Smooth muscle cell (in vitro differentiated cells): Measurements from ENCODE around the gene IFNA5. TPM values are rescaled to one million over a fixed set of nuclear protein-coding genes. Genes with fewer than 3 reads are reported as not detected.

Experiments
- DNase-seq: peaks from one replicate; lab custom pipeline; 2025; ENCODE audit not compliant: unreplicated experiment; lab: John Stamatoyannopoulos, UW
- H2AFZ ChIP-seq: fragments of 200-600 bp; sonication (generic); 2 replicates; pipeline ENCODE4 v1.6.0; 2016; ENCODE audit warnings: antibody characterized with exemption, low read depth, mild to moderate bottlenecking
- H3F3A ChIP-seq: fragments of 200-600 bp; sonication (generic); 2 replicates; pipeline ENCODE4 v1.6.0; 2017; ENCODE audit warnings: antibody characterized with exemption, low read depth
- H3K27ac ChIP-seq: fragments of 200-600 bp; sonication (generic); 2 replicates; pipeline ENCODE4 v1.5.1; 2016; ENCODE audit warnings: low read depth, mild to moderate bottlenecking
- H3K27me3 ChIP-seq: fragments of 200-600 bp; sonication (generic); 2 replicates; pipeline ENCODE4 v1.6.1; 2016; ENCODE audit warnings: low read depth, mild to moderate bottlenecking
- H3K36me3 ChIP-seq: fragments of 200-600 bp; sonication (generic); 2 replicates; pipeline ENCODE4 v1.5.1; 2016; ENCODE audit warnings: low read depth
- H3K4me1 ChIP-seq: fragments of 200-600 bp; sonication (generic); 2 replicates; pipeline ENCODE4 v1.5.1; 2016; ENCODE audit warnings: low read depth
- H3K4me2 ChIP-seq: fragments of 200-600 bp; sonication (generic); 2 replicates; pipeline ENCODE4 v1.6.0; 2016; ENCODE audit warnings: mild to moderate bottlenecking
- H3K4me3 ChIP-seq: fragments of 200-600 bp; sonication (generic); 2 replicates; pipeline ENCODE4 v1.5.1; 2016; ENCODE audit warnings: mild to moderate bottlenecking
- H3K79me2 ChIP-seq: fragments of 200-600 bp; sonication (generic); 2 replicates; pipeline ENCODE4 v1.6.0; 2016; ENCODE audit warnings: low read depth, mild to moderate bottlenecking
- H3K9ac ChIP-seq: fragments of 200-600 bp; sonication (generic); 2 replicates; pipeline ENCODE4 v1.6.0; 2016; ENCODE audit warnings: low read depth
- H3K9me3 ChIP-seq: fragments of 200-600 bp; sonication (generic); replicated peaks from 2 replicates; pipeline ENCODE4 v1.5.1; 2016; ENCODE audit warnings: low read depth
- H4K20me1 ChIP-seq: fragments of 200-600 bp; sonication (generic); 2 replicates; pipeline ENCODE4 v1.6.0; 2016; ENCODE audit warnings: low read depth
- CTCF ChIP-seq: fragments of 200-600 bp; sonication (generic); IDR thresholded peaks from 2 replicates; pipeline ENCODE4 v1.5.1; 2017; ENCODE audit warnings: borderline replicate concordance, mild to moderate bottlenecking, antibody characterized with exemption; ENCODE audit not compliant: insufficient read depth, poor library complexity, severe bottlenecking
- WGBS: methylation state at CpG from one replicate; pipeline ENCODE4 v1.1.7; 2016; ENCODE audit warnings: low lambda C conversion rate; 5-methylcytosine and 5-hydroxymethylcytosine counted together
- polyA plus RNA-seq: library from polyadenylated mRNA; unstranded; fragments of >200 nt; fragmentation: Nextera tagmentation; extraction: Ambion mirVana; gene quantifications from 2 replicates; pipeline ENCODE4 v1.2.1, GENCODE V29; 2016
- total RNA-seq: library from RNA; depleted of rRNA; stranded (reverse); fragments of >200 nt; gene quantifications from 2 replicates; pipeline ENCODE4 v1.2.3, GENCODE V29; 2014

IFNA5 gene
- total RNA-seq (0.36 and 0.54 TPM in 2 replicates), polyA plus RNA-seq (not detected in 2 replicates)

- 91% methylated on average over 2 of the region's 2 CpGs for WGBS
- no peaks in the 10 kb centered on the region for H3K79me2 ChIP-seq
- no peak within 1 kb of the TSS for H3K4me3 ChIP-seq
- H3K27me3 ChIP-seq = peaks cover 36% of the 10 kb centered on the region
- DNase-seq = no peak
- no peak within 1 kb of the TSS for H3K4me2 ChIP-seq
- no peaks in the 10 kb centered on the region for H3K36me3 ChIP-seq
- no peak within 1 kb of the TSS for H3K9ac ChIP-seq
- no peaks in the 10 kb centered on the region for H3F3A ChIP-seq
- H2AFZ ChIP-seq = no peak within 1 kb of the TSS
- H3K27ac ChIP-seq = no peak within 1 kb of the TSS
- TF ChIP-seq CTCF = no peak
- no peaks in the 10 kb centered on the region for H4K20me1 ChIP-seq
- H3K4me1 ChIP-seq = no peaks in the 10 kb centered on the region
- no peaks in the 10 kb centered on the region for H3K9me3 ChIP-seq
These were observed at the start of gene IFNA5 for GRCh38 chr9:21305213-21305612. IFNA5 (minus strand) TSS chr9:21305313; CDS start chr9:21305256, 57 bp downstream.

GRCh38 chr9:21350787-21351186 lies 45.7 kb upstream of the IFNA5 start, which contains the start of gene IFNA6:
IFNA6 (minus strand) TSS chr9:21350887; CDS start chr9:21350887, 0 bp downstream.
- Histone ChIP-seq H3K36me3 (no peaks in the 10 kb centered on the region), H3K9ac (no peak within 1 kb of the TSS), H3K4me1 (no peaks in the 10 kb centered on the region), H3F3A (no peaks in the 10 kb centered on the region), H2AFZ (no peak within 1 kb of the TSS), H3K27me3 (no peaks in the 10 kb centered on the region), H3K9me3 (no peaks in the 10 kb centered on the region), H4K20me1 (no peaks in the 10 kb centered on the region), H3K27ac (no peak within 1 kb of the TSS), H3K79me2 (no peaks in the 10 kb centered on the region), H3K4me2 (no peak within 1 kb of the TSS), H3K4me3 (no peak within 1 kb of the TSS)
- WGBS = 96% methylated on average over 1 of the region's 1 CpG
- no peak for TF ChIP-seq CTCF
- no peak for DNase-seq

DNA sequence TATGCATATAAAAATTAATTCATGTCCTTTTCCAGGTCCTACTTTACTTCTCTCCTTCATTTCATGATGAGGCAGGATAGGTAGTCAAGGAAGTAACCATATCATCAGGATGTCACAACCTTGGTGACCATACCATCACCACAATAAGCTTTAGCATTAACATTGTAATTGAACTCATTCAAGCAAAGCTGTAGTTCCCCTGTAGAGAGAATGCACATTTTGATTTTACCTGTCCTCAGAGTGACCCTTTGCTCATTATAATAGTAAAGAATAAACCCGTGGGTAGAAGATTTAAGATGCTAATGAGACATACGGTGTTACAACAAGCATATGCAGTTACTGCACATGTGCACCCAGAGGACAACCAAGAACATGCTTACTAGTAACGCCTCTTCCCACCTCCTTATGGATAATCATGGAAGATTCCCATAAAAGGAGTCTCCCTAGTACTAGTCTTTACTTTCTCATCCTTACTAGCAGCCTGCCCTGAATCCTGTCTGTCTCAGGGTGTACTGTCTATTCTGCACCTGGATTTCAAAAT lies 43.4 kb upstream of the IFNA5 start:
- Histone ChIP-seq H3K4me3 (no peak overlapping the region), H3K4me1 (no peaks in the 10 kb centered on the region), H3K27ac (no peak overlapping the region), H3F3A (no peaks in the 10 kb centered on the region), H3K79me2 (no peaks in the 10 kb centered on the region), H2AFZ (no peak overlapping the region), H3K36me3 (no peaks in the 10 kb centered on the region), H4K20me1 (no peaks in the 10 kb centered on the region), H3K9ac (no peak overlapping the region), H3K9me3 (no peaks in the 10 kb centered on the region), H3K27me3 (no peaks in the 10 kb centered on the region), H3K4me2 (no peak overlapping the region)
- 82% methylated on average over 3 of the region's 3 CpGs for WGBS
- no peak for TF ChIP-seq CTCF
- DNase-seq = no peak

GRCh38 chr9:21340735-21341134 lies 35.6 kb upstream of the IFNA5 start:
- Histone ChIP-seq H3K9ac (no peak overlapping the region), H2AFZ (no peak overlapping the region), H3K4me1 (peaks cover 2% of the 10 kb centered on the region), H3K4me2 (no peak overlapping the region), H4K20me1 (no peaks in the 10 kb centered on the region), H3K4me3 (no peak overlapping the region), H3K79me2 (no peaks in the 10 kb centered on the region), H3F3A (no peaks in the 10 kb centered on the region), H3K27ac (no peak overlapping the region), H3K27me3 (no peaks in the 10 kb centered on the region), H3K36me3 (no peaks in the 10 kb centered on the region), H3K9me3 (no peaks in the 10 kb centered on the region)
- no peak for DNase-seq
- TF ChIP-seq CTCF = no peak
- 85% methylated on average over 4 of the region's 4 CpGs for WGBS
